Astrocyte (in vitro differentiated cells and primary cell): ENCODE measurements around the gene ITK.

Experiments used
- EZH2 ChIP-seq: IDR thresholded peaks from 2 replicates; pipeline ENCODE4 v1.6.1; 2012; ENCODE audit warnings: mild to moderate bottlenecking, low read length, inconsistent platforms; ENCODE audit not compliant: insufficient read depth
- TF ChIP-seq, protein P1 (sequence below): IDR thresholded peaks from 2 replicates; pipeline ENCODE4 v1.5.1; 2011; ENCODE audit warnings: low read depth, mild to moderate bottlenecking, inconsistent platforms, low read length, moderate library complexity; ENCODE audit not compliant: insufficient read depth

DNA sequence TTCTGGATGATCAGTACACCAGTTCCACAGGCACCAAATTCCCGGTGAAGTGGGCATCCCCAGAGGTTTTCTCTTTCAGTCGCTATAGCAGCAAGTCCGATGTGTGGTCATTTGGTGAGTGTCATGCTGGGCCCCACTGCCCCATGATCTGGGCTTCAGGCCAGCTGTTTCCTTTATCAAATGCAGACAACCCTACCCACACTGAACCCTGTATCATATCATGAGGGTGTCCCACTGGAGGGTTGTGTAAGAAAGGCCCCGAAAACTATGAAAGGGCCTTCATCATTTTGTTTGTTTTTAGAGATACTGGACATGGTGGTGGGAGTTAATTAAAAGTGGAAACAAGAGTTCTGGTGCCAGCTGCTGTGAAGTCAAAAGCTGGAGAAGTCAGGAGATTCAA, 65.2 kb downstream of the ITK start:
- TF ChIP-seq, protein P1, sequence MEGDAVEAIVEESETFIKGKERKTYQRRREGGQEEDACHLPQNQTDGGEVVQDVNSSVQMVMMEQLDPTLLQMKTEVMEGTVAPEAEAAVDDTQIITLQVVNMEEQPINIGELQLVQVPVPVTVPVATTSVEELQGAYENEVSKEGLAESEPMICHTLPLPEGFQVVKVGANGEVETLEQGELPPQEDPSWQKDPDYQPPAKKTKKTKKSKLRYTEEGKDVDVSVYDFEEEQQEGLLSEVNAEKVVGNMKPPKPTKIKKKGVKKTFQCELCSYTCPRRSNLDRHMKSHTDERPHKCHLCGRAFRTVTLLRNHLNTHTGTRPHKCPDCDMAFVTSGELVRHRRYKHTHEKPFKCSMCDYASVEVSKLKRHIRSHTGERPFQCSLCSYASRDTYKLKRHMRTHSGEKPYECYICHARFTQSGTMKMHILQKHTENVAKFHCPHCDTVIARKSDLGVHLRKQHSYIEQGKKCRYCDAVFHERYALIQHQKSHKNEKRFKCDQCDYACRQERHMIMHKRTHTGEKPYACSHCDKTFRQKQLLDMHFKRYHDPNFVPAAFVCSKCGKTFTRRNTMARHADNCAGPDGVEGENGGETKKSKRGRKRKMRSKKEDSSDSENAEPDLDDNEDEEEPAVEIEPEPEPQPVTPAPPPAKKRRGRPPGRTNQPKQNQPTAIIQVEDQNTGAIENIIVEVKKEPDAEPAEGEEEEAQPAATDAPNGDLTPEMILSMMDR: no peak
- no peak for TF ChIP-seq EZH2
